SKM-1 (cell line): ENCODE results near the gene CHD9NB.
"Not testable (repeated sequence)": the region's sequence is repeated elsewhere in the genome, so short reads cannot be mapped to it uniquely, and the experiment has no call there.

ENCODE experiments used
- DNase-seq: peaks from one replicate; lab custom pipeline; 2025; ENCODE audit not compliant: unreplicated experiment; lab: John Stamatoyannopoulos, UW

The CHD9NB gene

GRCh38 chr16:53058441-53058840 is 5.7 kb upstream of the CHD9NB start:
- DNase-seq, result no peak

- DNase-seq, result no peak
These were observed 5.0 kb upstream of the CHD9NB start for GRCh38 chr16:53057658-53058057.

- no peak for DNase-seq
These were observed 3.7 kb upstream of the CHD9NB start for GRCh38 chr16:53056392-53056881.

DNA sequence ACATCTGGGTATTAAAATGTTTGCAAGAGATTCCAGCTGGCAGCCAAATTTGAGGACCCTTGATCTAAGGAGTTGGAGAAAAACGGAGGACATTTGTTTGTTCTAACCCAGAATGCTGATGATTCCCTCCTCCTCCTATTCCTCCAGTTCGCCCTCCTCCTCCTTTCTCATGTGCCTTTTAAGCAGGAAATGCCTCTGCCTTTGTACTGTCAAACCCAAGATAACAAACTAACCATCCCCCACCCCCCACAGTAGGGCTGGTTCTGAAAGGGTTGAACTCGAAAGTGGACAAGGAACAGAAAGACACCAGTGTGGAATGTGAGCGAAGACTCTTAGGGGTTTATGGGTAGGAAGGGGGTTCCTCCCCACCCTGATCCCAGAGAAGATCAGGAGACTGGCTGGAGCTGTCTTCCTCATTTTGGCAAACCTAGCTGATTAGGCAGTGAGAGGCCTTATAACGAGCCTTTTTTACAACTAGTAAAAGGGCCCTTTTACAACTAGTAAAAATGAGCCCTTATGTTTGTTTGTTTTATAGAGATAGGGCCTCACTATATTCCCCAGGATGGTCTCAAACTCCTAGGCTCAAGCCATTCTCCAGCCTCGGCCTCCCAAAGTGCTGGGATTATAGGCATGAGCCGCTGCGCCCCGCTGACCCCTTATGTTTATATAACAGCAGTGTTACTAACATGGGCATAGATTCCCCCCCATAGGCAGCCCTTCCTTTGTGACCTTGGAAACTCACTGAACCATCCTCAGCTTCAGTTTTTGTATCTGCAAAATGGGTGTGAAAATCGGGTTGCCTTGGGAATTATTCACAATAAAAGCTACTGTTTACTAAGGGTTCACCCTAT is 3.1 kb upstream of the CHD9NB start:
- no peak for DNase-seq

DNA sequence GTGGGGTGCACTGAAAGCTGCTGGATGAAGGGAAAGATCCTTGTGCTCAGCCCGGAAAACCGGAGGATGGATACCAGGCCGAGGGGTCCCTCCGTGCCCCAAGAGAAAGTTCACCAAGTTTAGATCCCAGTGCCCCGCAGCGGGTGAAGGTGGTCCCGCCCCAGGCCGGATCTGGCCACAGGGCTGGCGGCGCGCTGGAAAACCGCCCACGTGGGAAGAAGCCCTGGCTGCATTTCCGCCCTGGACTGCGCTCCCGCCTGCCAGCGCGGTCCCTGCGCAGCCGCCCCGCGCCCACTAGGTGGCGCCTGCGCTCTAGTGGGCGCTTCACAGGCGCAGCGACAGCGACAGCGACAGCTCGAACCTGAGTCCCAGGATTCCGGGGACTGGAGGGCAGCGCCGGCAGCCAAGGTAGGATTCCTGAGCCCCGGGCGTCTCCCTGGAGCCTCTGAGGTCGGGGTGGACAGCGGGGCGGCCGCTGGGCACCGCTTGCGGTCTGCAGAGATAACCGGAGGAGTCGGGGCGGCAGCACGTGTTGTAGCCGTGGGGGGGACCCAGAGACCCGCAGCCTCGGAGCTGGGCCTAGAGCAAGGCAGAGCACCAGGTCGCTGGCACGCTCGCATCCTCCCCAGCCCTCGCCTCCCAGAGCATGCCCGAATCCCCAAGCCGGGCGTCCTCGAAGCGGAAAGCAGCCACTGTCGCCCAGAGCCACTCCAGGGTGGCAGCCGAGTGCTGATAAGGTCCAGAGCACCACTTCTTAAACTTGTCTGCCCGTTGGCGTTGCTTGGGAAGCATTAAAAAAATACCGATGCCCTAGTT is 2.2 kb upstream of the CHD9NB start, which contains the start of gene CHD9:
Gene CHD9 (plus strand): TSS at position 322 of the 816 bp plus-strand sequence. CDS start 101,099 bp downstream, outside the sequence.
- peak; percentile 67 for DNase-seq

- no peak for DNase-seq
These were observed 1.4 kb upstream of the CHD9NB start for GRCh38 chr16:53053967-53054669.

DNA sequence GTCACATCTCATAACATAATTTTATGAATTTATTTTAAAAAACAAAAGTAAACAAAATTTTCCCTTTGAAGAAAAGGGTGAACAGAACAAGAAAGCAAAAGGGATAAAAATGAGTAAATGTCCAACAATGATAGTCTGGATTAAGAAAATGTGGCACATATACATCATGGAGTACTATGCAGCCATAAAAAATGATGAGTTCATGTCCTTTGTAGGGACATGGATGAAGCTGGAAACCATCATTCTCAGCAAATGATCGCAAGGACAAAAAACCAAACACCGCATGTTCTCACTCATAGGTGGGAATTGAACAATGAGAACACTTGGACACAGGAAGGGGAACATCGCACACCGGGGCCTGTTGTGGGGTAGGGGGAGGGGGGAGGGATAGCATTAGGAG is 1.4 kb downstream of the CHD9NB start:
- not testable (repeated sequence) for DNase-seq

- no peak for DNase-seq
These were observed 4.4 kb downstream of the CHD9NB start for GRCh38 chr16:53048139-53048915.

DNA sequence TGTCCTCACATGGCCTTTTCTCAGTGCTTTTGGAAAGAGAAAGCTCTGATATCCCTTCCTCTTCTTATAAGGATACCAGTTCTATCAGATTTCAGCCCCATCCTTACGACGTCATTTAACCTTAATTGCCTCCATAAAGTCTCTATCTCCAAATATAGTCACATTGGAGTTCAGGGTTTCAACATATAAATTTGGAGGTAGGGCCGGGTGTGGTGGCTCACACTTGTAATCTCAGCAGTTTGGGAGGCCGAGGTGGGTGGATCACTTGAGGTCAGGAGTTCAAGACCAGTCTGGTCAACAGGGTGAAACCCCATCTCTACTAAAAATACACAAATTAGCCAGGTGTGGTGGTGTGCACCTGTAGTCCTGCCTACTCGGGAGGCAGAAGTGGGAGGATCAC is 5.2 kb downstream of the CHD9NB start:
- not testable (repeated sequence) for DNase-seq

DNA sequence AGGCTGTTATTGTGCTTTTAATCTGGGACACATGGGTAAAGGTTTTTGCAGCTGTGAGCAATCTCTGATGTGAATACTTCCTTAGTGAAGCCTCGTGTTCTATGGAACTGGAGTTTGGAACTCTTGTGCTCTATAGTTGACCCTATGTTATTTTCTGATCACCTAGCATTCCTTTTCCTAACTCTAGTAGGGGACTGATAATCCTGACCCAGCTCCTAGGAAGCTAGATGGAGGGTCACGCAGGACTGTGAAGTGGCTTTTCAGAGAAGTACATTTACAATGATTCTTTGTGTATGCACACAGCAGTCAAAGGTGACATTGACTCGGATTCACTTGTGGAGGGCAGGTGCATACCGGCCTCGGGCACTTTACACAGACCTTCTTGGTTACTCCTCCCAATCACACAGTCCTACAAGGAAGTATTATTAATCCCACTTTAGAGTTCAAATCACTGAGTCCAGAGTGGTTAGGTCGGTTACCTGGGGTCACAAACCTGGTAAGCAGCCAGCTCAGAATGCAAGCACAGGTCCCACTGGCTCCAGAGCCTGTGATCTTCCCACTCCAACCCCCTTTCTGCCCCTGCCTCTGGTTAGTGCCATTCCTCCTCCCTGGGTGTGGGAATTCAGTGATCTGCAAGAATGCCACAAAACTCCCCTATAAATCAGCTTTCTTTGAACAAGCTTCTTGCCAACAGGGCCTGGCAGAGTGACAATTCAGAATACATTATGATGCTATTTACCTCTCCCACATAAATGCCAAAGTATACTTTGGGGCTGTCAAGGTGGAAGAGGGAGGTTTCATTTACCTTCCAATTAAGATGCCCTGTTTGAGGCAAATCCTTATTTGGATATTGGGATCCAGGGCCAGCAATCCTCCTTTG is 7.1 kb downstream of the CHD9NB start:
- DNase-seq, result no peak

DNA sequence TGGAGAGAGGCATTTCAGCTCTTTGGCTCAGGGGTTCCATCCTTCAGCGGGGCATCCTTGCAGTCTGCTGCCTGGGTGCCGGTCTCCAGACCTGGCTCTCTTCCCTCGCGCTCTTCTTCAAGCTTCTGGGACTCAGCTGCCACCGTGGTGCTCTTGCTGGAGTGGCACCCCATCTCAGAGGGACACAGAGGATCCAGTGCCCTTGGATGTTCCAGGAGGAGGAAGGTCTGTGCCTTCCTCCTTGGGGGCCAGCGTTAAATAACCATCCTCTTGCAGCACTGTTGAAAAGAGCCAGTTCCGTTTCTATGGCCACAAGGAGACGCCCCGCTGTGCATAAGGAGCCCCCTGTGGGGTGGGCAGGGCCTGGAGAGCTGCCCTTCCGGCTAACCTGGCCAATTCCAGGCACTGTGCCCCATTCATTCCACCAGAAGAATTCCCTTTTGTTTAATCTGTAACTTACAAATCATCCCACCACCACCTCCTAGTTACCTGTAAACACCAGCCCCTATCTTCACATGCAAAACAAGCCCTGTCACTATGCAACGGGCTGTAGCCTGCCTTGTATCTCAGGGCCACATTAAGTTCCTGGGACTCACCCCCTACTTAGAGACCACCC is 8.6 kb downstream of the CHD9NB start:
- DNase-seq, result no peak

DNA sequence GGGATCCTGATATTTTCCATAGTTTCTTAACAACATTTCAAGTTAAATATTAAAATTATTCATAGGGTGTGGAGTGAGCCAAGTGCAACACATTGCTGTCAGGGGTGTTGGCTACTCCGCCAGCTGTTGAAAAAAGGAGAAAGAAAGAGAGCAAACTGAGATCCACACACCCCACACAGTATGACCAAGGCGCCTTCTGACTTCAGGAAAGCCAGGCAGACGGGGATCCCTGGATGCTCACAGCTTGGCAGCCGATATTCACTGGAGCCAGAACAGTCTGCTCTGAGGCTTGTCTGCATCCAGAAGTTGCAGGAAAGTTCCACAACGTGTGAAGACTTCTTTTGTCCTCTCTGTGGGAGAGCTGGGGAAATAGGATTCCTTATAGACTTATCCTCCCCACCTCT is 9.3 kb downstream of the CHD9NB start:
- no peak for DNase-seq

DNA sequence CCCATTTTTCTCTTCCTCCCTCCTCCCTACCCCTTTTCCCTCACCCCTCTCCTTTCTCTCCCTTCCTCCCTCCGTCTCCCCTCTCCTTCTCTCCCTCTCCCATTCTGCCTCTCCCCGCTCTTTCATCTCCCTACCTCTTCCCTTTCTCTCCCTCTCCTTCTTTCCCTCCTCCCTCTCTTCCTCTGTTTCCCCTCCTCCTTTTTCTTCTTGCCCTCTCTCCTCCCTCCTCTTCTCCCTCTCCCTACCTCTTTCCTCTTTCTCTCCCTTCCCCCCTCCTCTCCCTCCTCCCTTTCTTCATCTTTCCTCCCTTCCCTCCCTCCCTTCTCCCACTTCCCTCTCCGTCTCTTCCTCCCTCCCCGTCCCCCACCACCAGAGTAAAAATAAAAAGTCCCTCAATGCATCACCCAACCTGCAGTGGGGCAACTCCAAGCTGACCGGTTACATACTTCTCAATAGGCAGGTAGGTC is 10.4 kb downstream of the CHD9NB start:
- DNase-seq, result no peak

GRCh38 chr16:53041320-53042051 is 11.2 kb downstream of the CHD9NB start:
- DNase-seq, result peak; percentile 55

DNA sequence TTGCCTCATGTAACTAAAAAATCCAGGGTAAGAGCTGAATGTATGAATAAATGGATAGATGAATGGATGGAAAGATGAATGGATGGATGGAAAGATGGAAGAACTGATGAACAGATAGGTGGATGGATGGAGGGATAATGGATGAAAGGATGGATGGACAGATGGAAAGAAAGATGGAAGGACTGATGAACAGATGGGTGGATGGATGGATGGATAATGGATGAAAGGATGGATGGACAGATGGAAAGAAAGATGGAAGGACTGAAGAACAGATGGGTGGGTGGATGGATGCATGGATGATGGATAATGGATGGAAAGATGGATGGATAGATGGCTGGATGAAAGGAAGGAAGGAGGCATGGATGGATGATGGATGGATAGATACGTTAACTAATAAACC is 11.9 kb downstream of the CHD9NB start:
- no peak for DNase-seq

DNA sequence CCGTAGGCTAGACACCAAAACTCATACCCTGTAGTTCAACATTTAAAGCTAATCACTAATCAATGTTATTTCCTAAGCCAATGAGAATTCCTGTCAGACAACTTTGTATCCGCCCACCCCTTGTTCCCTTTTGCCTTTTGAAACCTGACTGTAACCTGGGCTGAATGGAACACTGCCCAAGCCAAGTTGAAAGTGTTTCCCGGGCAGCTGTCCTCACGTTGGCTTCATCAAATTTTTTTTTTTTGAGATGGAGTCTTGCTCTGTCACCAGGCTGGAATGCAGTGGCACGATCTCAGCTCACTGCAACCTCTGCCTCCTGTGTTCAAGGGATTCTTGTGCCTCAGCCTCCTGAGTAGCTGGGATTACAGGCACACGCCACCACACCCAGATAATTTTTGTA is 16.0 kb downstream of the CHD9NB start:
- DNase-seq, result not testable (repeated sequence)

- no peak for DNase-seq
These were observed 16.6 kb downstream of the CHD9NB start for GRCh38 chr16:53036066-53036465.
